GM12878 (cell line): Measurements from ENCODE around the gene TIGD4. TPM values are rescaled to one million over a fixed set of nuclear protein-coding genes. Genes with fewer than 3 reads are reported as not detected.

ENCODE experiments used
- ATAC-seq: fragments of 200-7000 bp; cut with Tn5 transposase; 3 replicates; pipeline ENCODE4 v1.9.1; 2020; ENCODE audit warnings: mild to moderate bottlenecking, moderate library complexity
- BruUV-seq: library from RNA; stranded (reverse); fragments of 400-500 nt; replicated peaks from 2 replicates; lab custom pipeline; 2021; lab: Mats Ljungman, UMichigan
- CTCF ChIA-PET: fragments of 300-600 bp; sonication (Branson Sonifier 250); formaldehyde crosslinking; extraction: SDS; loops from one replicate; lab custom pipeline; 2021; ENCODE audit warnings: inconsistent platforms; lab: Yijun Ruan, JAX
- POLR2A ChIA-PET: fragments of 350-600 bp; formaldehyde crosslinking; extraction: SDS; loops from one replicate; lab custom pipeline; 2021; ENCODE audit warnings: inconsistent platforms; lab: Charles Lee
- RAD21 ChIA-PET: fragments of 300-600 bp; sonication (Branson Sonifier 250); formaldehyde crosslinking; loops from one replicate; lab custom pipeline; 2023; ENCODE audit warnings: antibody characterized with exemption; ENCODE audit not compliant: unreplicated experiment; lab: Charles Lee
- SMC1A ChIA-PET: fragments of 300-600 bp; sonication (Branson Sonifier 250); formaldehyde crosslinking; loops from one replicate; lab custom pipeline; 2023; ENCODE audit not compliant: unreplicated experiment, uncharacterized antibody; lab: Charles Lee
- DNase-seq: peaks from one replicate; pipeline ENCODE4 v3.0.0-alpha.2; 2011; ENCODE audit warnings: low read depth, low spot score
- FAIRE-seq: peaks from 3 replicates; lab custom pipeline; 2011; peaks lifted over from hg19 to GRCh38; lab: Jason Lieb, UNC
- H2AFZ ChIP-seq: 2 replicates; pipeline ENCODE4 v1.6.0; 2011; ENCODE audit warnings: low read depth, low read length, control low read depth; ENCODE audit not compliant: control insufficient read depth
- H3K27ac ChIP-seq: 2 replicates; pipeline ENCODE4 v1.5.1; 2011; ENCODE audit warnings: control low read depth; ENCODE audit not compliant: control insufficient read depth, insufficient read depth
- H3K27me3 ChIP-seq, 2 experiments: replicated peaks in 1 of 2; 2 replicates each; pipeline versions ENCODE4 v1.6.0 to v1.6.1; 2011; ENCODE audit warnings: low read length in 1 of 2; ENCODE audit not compliant: control insufficient read depth in 2 of 2, insufficient read depth in 2 of 2
- H3K36me3 ChIP-seq, 2 experiments: 2 replicates each; pipeline ENCODE4 v1.5.1; 2011; ENCODE audit warnings: low read length in 1 of 2; ENCODE audit not compliant: control insufficient read depth in 2 of 2, insufficient read depth in 2 of 2
- H3K4me1 ChIP-seq: 2 replicates; pipeline ENCODE4 v1.6.1; 2011; ENCODE audit warnings: mild to moderate bottlenecking, low read length, moderate library complexity, mixed read lengths; ENCODE audit not compliant: control insufficient read depth, insufficient read depth
- H3K4me2 ChIP-seq: 2 replicates; pipeline ENCODE4 v1.6.0; 2011; ENCODE audit warnings: control low read depth; ENCODE audit not compliant: control insufficient read depth, insufficient read depth
- H3K4me3 ChIP-seq: fragments of 200-600 bp; sonication (generic); 2 replicates; pipeline ENCODE4 v1.5.1; 2016
- H3K79me2 ChIP-seq: 2 replicates; pipeline ENCODE4 v1.6.0; 2011; ENCODE audit warnings: low read length; ENCODE audit not compliant: control insufficient read depth, insufficient read depth
- H3K9ac ChIP-seq: 2 replicates; pipeline ENCODE4 v1.8.0; 2011; ENCODE audit warnings: low read length, control low read depth, mixed read lengths; ENCODE audit not compliant: control insufficient read depth, insufficient read depth
- H3K9me3 ChIP-seq: replicated peaks from 3 replicates; pipeline ENCODE4 v1.5.1; 2011; ENCODE audit warnings: mild to moderate bottlenecking, low read length; ENCODE audit not compliant: control insufficient read depth, insufficient read depth
- H4K20me1 ChIP-seq: 2 replicates; pipeline ENCODE4 v1.6.0; 2011; ENCODE audit not compliant: control insufficient read depth, insufficient read depth
- ATF3 ChIP-seq: IDR thresholded peaks from 2 replicates; pipeline ENCODE4 v1.6.1; 2011; ENCODE audit warnings: low read depth, mild to moderate bottlenecking, low read length, moderate library complexity, borderline replicate concordance; ENCODE audit errors: extremely low read depth
- HDAC2 ChIP-seq: fragments of 200-600 bp; sonication (generic); IDR thresholded peaks from 2 replicates; pipeline ENCODE4 v1.6.1; 2017
- IRF5 ChIP-seq: fragments of 450-650 bp; IDR thresholded peaks from 2 replicates; pipeline ENCODE4 v1.6.1; 2017; ENCODE audit warnings: borderline replicate concordance
- MXI1 ChIP-seq: fragments of 150-350 bp; IDR thresholded peaks from 2 replicates; pipeline ENCODE4 v1.6.1; 2011; ENCODE audit warnings: low read depth, mild to moderate bottlenecking, inconsistent platforms, low read length, improper control_type of control experiment
- NFXL1 ChIP-seq: fragments of 450-650 bp; IDR thresholded peaks from 2 replicates; pipeline ENCODE4 v1.6.1; 2017; ENCODE audit warnings: antibody characterized with exemption, mild to moderate bottlenecking, borderline replicate concordance
- RAD51 ChIP-seq: fragments of 450-650 bp; IDR thresholded peaks from 2 replicates; pipeline ENCODE4 v1.6.1; 2016; ENCODE audit warnings: moderate library complexity, mild to moderate bottlenecking, inconsistent platforms
- RBBP5 ChIP-seq: fragments of 200-600 bp; sonication (generic); conservative IDR thresholded peaks from 2 replicates; pipeline ENCODE4 v1.6.1; 2016
- REST ChIP-seq: IDR thresholded peaks from 2 replicates; pipeline ENCODE4 v1.6.1; 2012; ENCODE audit warnings: mild to moderate bottlenecking, low read depth, low read length
- SMAD5 ChIP-seq: IDR thresholded peaks from 2 replicates; pipeline ENCODE4 v1.6.1; 2016; ENCODE audit warnings: antibody characterized with exemption, low read depth
- SP1 ChIP-seq: IDR thresholded peaks from one replicate; pipeline ENCODE4 v1.6.1; 2011; ENCODE audit warnings: low read depth, low read length
- STAT1 ChIP-seq: fragments of 450-650 bp; conservative IDR thresholded peaks from 2 replicates; pipeline ENCODE4 v1.6.1; 2014; ENCODE audit warnings: antibody characterized with exemption, mild to moderate bottlenecking
- TCF3 ChIP-seq: IDR thresholded peaks from 2 replicates; pipeline ENCODE4 v1.6.1; 2012; ENCODE audit warnings: low read depth, mild to moderate bottlenecking, low read length, borderline replicate concordance; ENCODE audit not compliant: insufficient read depth
- whole genome bisulfite sequencing: methylation state at CpG from one replicate; pipeline ENCODE4 v1.1.6; 2016; ENCODE audit warnings: low lambda C conversion rate; ENCODE audit not compliant: insufficient replicate concordance, insufficient coverage; ENCODE audit errors: missing lambda C conversion rate; 5-methylcytosine and 5-hydroxymethylcytosine counted together
- in situ Hi-C: fragments of 300-500 bp; cut with MboI; formaldehyde crosslinking; loops from 9 replicates; pipeline ENCODE4 v1.14.3; 2018; ENCODE audit warnings: mixed read lengths
- intact Hi-C: fragments of 100-400 bp; cut with micrococcal nuclease; formaldehyde crosslinking; loops from one replicate; pipeline ENCODE4 v1.14.2; 2022; ENCODE audit not compliant: unreplicated experiment
- polyA plus RNA-seq, 11 experiments: library from polyadenylated mRNA; depleted of rRNA in 4 of 11; unstranded in 6 of 11; stranded (reverse) in 5 of 11; fragments of >200 nt; fragmentation: Nextera tagmentation in 4 of 11; fragmentation: Illumina TruSeq in 1 of 11; extraction: Ambion mirVana in 4 of 11; extraction: Trizol in 1 of 11; gene quantifications; 1 replicate in 1 of 11; 2 replicates in 10 of 11; pipeline versions ENCODE4 v1.2.1 to v1.2.3, GENCODE V29; 2011 to 2016; ENCODE audit warnings: inconsistent platforms in 2 of 11, missing spikeins in 2 of 11, low read depth in 1 of 11
- total RNA-seq, 4 experiments: library from RNA; depleted of rRNA in 3 of 4; stranded (reverse); fragments of >200 nt in 3 of 4; fragmentation: Illumina TruSeq in 1 of 4; extraction: Trizol in 1 of 4; gene quantifications; 2 replicates each; pipeline versions ENCODE4 v1.2.1 to v1.2.3, GENCODE V29; 2013 to 2021
- TF ChIP-seq, protein P1 (sequence below): fragments of 150-350 bp; IDR thresholded peaks from 2 replicates; pipeline ENCODE4 v1.6.1; 2014; ENCODE audit warnings: mild to moderate bottlenecking, low read depth, low read length

Gene TIGD4
- total and polyA plus RNA-seq, 10 of the 15 experiments (the other 5 are each of a cell fraction or from before 2014, with no cell fraction given), result 0.20 to 1.6 (median 0.48) TPM

- 49% methylated on average over 3 of the region's 3 CpGs for WGBS
- H3K4me3 ChIP-seq, result no peak overlapping the region
- no TSS peak for BruUV-seq
- no peak overlapping the region for H3K27ac ChIP-seq
- H4K20me1 ChIP-seq, result no peaks in the 10 kb centered on the region
- no peaks in the 10 kb centered on the region for H3K79me2 ChIP-seq
- H3K9ac ChIP-seq, result no peak overlapping the region
- ChIA-PET POLR2A (no interaction called here), CTCF (interaction anchor here (0.9 to 4.4 kb wide), 3 partner anchors 9 to 24 kb away, joined by 3 to 16 read pairs (median 5); no protein-coding TSS in a partner anchor), SMC1A (interaction anchor here (1.3 to 1.8 kb wide), 5 partner anchors 10 to 47 kb away, joined by 3 to 7 read pairs (median 3); no protein-coding TSS in a partner anchor), RAD21 (interaction anchor here (1.0 to 1.3 kb wide), 2 partner anchors 12 to 50 kb away, joined by 3 read pairs; no protein-coding TSS in a partner anchor)
- H2AFZ ChIP-seq, result no peak overlapping the region
- intact Hi-C loops, result no loop called here
- H3K4me2 ChIP-seq, result no peak overlapping the region
- in situ Hi-C loops, result no loop called here
- 0 out of 4 replicates have a peak, but pooled peaks cover 0 to 2% of the 10 kb centered on the region in 2 experiments for H3K27me3 ChIP-seq
- H3K9me3 ChIP-seq, result no peaks in the 10 kb centered on the region
- no peaks in the 10 kb centered on the region for H3K36me3 ChIP-seq
- no peak for TF ChIP-seq STAT1
- no peak for TF ChIP-seq REST
- TF ChIP-seq SMAD5, result no peak
- TF ChIP-seq, protein P1, sequence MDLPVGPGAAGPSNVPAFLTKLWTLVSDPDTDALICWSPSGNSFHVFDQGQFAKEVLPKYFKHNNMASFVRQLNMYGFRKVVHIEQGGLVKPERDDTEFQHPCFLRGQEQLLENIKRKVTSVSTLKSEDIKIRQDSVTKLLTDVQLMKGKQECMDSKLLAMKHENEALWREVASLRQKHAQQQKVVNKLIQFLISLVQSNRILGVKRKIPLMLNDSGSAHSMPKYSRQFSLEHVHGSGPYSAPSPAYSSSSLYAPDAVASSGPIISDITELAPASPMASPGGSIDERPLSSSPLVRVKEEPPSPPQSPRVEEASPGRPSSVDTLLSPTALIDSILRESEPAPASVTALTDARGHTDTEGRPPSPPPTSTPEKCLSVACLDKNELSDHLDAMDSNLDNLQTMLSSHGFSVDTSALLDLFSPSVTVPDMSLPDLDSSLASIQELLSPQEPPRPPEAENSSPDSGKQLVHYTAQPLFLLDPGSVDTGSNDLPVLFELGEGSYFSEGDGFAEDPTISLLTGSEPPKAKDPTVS, result no peak
- TF ChIP-seq ATF3, result no peak
- TF ChIP-seq SP1, result no peak
- no peak for TF ChIP-seq IRF5
- TF ChIP-seq TCF3, result no peak
- TF ChIP-seq RAD51, result no peak
- TF ChIP-seq MXI1, result no peak
- TF ChIP-seq NFXL1, result no peak
- TF ChIP-seq HDAC2, result no peak
- TF ChIP-seq RBBP5, result no peak
- DNase-seq (no peak), ATAC-seq (no peak), FAIRE-seq (peak; percentile 13)
- H3K4me1 ChIP-seq, result no peaks in the 10 kb centered on the region
These were observed 56.3 kb downstream of the TIGD4 start for GRCh38 chr4:152723236-152723635.
